ENCODE results near the gene PIK3C3. TPM values are rescaled to one million over a fixed set of nuclear protein-coding genes. Genes with fewer than 3 reads are reported as not detected.

The PIK3C3 gene
- total RNA-seq, 1 donor from 2014 or later = 41.5 TPM

GRCh38 chr18:42024131-42024530, 69.1 kb downstream of the PIK3C3 start:
- H3K27ac Mint-ChIP-seq (ENCODE audit: unreplicated experiment) = no peak overlapping the region
- DNase-seq (ENCODE audit: low read depth, low spot score) = no peak
- no peaks in the 10 kb centered on the region for H3K9me3 Mint-ChIP-seq
- TF ChIP-seq CTCF (conservative IDR thresholded peaks at IDR 0.05) = no peak
- no peaks in the 10 kb centered on the region for H3K36me3 Mint-ChIP-seq (ENCODE audit: low read depth)
- H3K4me3 Mint-ChIP-seq = no peak overlapping the region
- no peaks in the 10 kb centered on the region for H3K27me3 Mint-ChIP-seq (ENCODE audit: low read depth)
- H3K4me1 Mint-ChIP-seq = no peaks in the 10 kb centered on the region

- no peaks in the 10 kb centered on the region for H3K36me3 Mint-ChIP-seq (ENCODE audit: low read depth)
- no peak overlapping the region for H3K27ac Mint-ChIP-seq (ENCODE audit: unreplicated experiment)
- no peaks in the 10 kb centered on the region for H3K9me3 Mint-ChIP-seq
- H3K27me3 Mint-ChIP-seq (ENCODE audit: low read depth) = no peaks in the 10 kb centered on the region
- H3K4me3 Mint-ChIP-seq = no peak overlapping the region
- H3K4me1 Mint-ChIP-seq = no peaks in the 10 kb centered on the region
- TF ChIP-seq CTCF (conservative IDR thresholded peaks at IDR 0.05) = no peak
- DNase-seq (ENCODE audit: low read depth, low spot score) = no peak
These were observed 70.5 kb downstream of the PIK3C3 start for GRCh38 chr18:42025491-42025890.

GRCh38 chr18:42025974-42026625, 71.1 kb downstream of the PIK3C3 start:
- H3K4me1 Mint-ChIP-seq = no peaks in the 10 kb centered on the region
- H3K36me3 Mint-ChIP-seq (ENCODE audit: low read depth) = no peaks in the 10 kb centered on the region
- no peak for TF ChIP-seq CTCF (conservative IDR thresholded peaks at IDR 0.05)
- no peak overlapping the region for H3K27ac Mint-ChIP-seq (ENCODE audit: unreplicated experiment)
- no peaks in the 10 kb centered on the region for H3K9me3 Mint-ChIP-seq
- no peaks in the 10 kb centered on the region for H3K27me3 Mint-ChIP-seq (ENCODE audit: low read depth)
- no peak overlapping the region for H3K4me3 Mint-ChIP-seq
- DNase-seq (ENCODE audit: low read depth, low spot score) = no peak

GRCh38 chr18:42028247-42028832, 73.3 kb downstream of the PIK3C3 start:
- Mint-ChIP-seq H3K27me3 (ENCODE audit: low read depth) (no peaks in the 10 kb centered on the region), H3K9me3 (no peaks in the 10 kb centered on the region), H3K4me3 (no peak overlapping the region), H3K36me3 (ENCODE audit: low read depth) (no peaks in the 10 kb centered on the region), H3K4me1 (peaks cover 4% of the 10 kb centered on the region), H3K27ac (ENCODE audit: unreplicated experiment) (no peak overlapping the region)
- DNase-seq (ENCODE audit: low read depth, low spot score) = peak; percentile 9
- peak; percentile 87 for TF ChIP-seq CTCF (conservative IDR thresholded peaks at IDR 0.05)

GRCh38 chr18:42029092-42029491, 74.1 kb downstream of the PIK3C3 start:
- H3K36me3 Mint-ChIP-seq (ENCODE audit: low read depth) = peaks cover 2% of the 10 kb centered on the region
- H3K27ac Mint-ChIP-seq (ENCODE audit: unreplicated experiment) = no peak overlapping the region
- H3K4me1 Mint-ChIP-seq = peaks cover 5% of the 10 kb centered on the region
- H3K27me3 Mint-ChIP-seq (ENCODE audit: low read depth) = no peaks in the 10 kb centered on the region
- no peak for TF ChIP-seq CTCF (conservative IDR thresholded peaks at IDR 0.05)
- no peak overlapping the region for H3K4me3 Mint-ChIP-seq
- no peak for DNase-seq (ENCODE audit: low read depth, low spot score)
- no peaks in the 10 kb centered on the region for H3K9me3 Mint-ChIP-seq
